Peyer's patch (tissue), 4 donors: ENCODE data around the gene MYBBP1A.

Experiments used
- CTCF ChIP-seq, 6 experiments: fragments of 450-650 bp in 4 of 6; fragments of 200-600 bp in 2 of 6; sonication (generic) in 1 of 6; IDR thresholded peaks; one replicate each; pipeline ENCODE4 v1.5.1; 2017 to 2019; ENCODE audit warnings: antibody characterized with exemption in 6 of 6, mild to moderate bottlenecking in 3 of 6, moderate library complexity in 1 of 6
- POLR2A ChIP-seq, 2 donors: fragments of 450-650 bp; IDR thresholded peaks; one replicate each; pipeline ENCODE4 v1.5.1; 2017; ENCODE audit warnings: antibody characterized with exemption in 2 of 2, mild to moderate bottlenecking in 2 of 2, moderate library complexity in 2 of 2

- TF ChIP-seq CTCF (IDR thresholded peaks at IDR 0.05) (no peak), POLR2A (IDR thresholded peaks at IDR 0.05) (no peak)
These were observed 29.9 kb upstream of the MYBBP1A start for GRCh38 chr17:4584917-4585637.
